Midbrain (tissue), 1 donor: ENCODE results near the gene C5.

Experiments
- DNase-seq: peaks from one replicate; lab custom pipeline; 2025; lab: John Stamatoyannopoulos, UW

The C5 gene

GRCh38 chr9:120924698-120925534, 125.2 kb downstream of the C5 start:
- DNase-seq: no peak

- no peak for DNase-seq
Measured at GRCh38 chr9:120923620-120924328, 126.3 kb downstream of the C5 start.

GRCh38 chr9:120922404-120923195, 127.5 kb downstream of the C5 start:
- DNase-seq: no peak

- no peak for DNase-seq
Measured at GRCh38 chr9:120921661-120922181, 128.4 kb downstream of the C5 start.

GRCh38 chr9:120920806-120921178, 129.3 kb downstream of the C5 start:
- no peak for DNase-seq

GRCh38 chr9:120919843-120920805, 130.0 kb downstream of the C5 start:
- no peak for DNase-seq

GRCh38 chr9:120918931-120919842, 130.9 kb downstream of the C5 start:
- DNase-seq: no peak

- DNase-seq: no peak
Measured at GRCh38 chr9:120917929-120918762, 131.9 kb downstream of the C5 start.

GRCh38 chr9:120916991-120917880, 132.8 kb downstream of the C5 start:
- DNase-seq: no peak

GRCh38 chr9:120916588-120916987, 133.5 kb downstream of the C5 start:
- DNase-seq: peak; percentile 75

GRCh38 chr9:120915854-120916470, 134.1 kb downstream of the C5 start:
- DNase-seq: peak; percentile 40

GRCh38 chr9:120914953-120915352, 135.1 kb downstream of the C5 start:
- DNase-seq: no peak

GRCh38 chr9:120914396-120914795, 135.7 kb downstream of the C5 start:
- DNase-seq: peak; percentile 81

- no peak for DNase-seq
Measured at GRCh38 chr9:120913647-120914264, 136.3 kb downstream of the C5 start.

- DNase-seq: no peak
Measured at GRCh38 chr9:120912958-120913646, 137.0 kb downstream of the C5 start.

- DNase-seq: no peak
Measured at GRCh38 chr9:120911295-120911837, 138.7 kb downstream of the C5 start.
